Breast epithelium (tissue), 3 donors: Measurements from ENCODE around the gene FARP1.

Experiments
- POLR2A ChIP-seq: fragments of 450-650 bp; IDR thresholded peaks from one replicate; pipeline ENCODE4 v1.6.1; 2016; ENCODE audit warnings: antibody characterized with exemption, mild to moderate bottlenecking, moderate library complexity
- TF ChIP-seq, protein P1 (sequence below), 3 donors: fragments of 450-650 bp; IDR thresholded peaks; one replicate each; pipeline ENCODE4 v1.5.1; 2016 to 2017; ENCODE audit warnings: antibody characterized with exemption in 3 of 3, mild to moderate bottlenecking in 3 of 3, moderate library complexity in 3 of 3

DNA sequence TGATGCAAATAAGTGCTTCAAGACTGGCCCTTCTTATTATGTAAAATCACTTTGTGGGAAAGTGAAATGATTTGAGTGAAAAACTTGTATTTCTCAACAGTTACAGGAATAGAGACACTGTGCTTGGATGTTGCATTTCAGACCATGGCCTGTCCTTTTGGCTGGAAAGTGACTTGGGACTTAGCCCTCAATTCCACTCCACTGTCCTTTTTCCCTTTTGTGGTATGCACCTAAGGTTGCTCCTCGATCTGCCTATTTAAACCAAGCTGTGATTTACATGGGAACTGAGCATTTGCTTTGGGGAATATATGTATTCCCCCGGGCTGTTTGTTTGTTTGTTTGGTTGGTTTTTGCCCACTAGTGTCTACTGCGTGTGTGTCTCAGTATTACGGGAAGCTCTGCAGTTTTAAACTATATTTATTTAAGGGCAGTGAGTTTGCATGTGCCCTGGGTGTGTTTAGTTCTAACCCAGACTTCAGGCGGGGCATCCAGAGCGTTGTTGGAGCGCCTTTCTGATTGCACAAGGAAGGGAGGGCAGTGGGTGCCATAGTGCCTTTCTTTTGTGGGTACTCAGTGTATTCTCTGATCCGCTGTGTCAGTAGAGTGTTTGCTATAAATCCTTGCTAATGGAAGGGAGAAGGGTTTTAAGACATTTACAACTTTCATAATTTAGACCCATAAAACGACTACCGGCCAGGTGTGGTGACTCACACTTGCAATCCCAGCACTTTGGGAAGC lies 52.3 kb downstream of the FARP1 start:
- TF ChIP-seq, protein P1, sequence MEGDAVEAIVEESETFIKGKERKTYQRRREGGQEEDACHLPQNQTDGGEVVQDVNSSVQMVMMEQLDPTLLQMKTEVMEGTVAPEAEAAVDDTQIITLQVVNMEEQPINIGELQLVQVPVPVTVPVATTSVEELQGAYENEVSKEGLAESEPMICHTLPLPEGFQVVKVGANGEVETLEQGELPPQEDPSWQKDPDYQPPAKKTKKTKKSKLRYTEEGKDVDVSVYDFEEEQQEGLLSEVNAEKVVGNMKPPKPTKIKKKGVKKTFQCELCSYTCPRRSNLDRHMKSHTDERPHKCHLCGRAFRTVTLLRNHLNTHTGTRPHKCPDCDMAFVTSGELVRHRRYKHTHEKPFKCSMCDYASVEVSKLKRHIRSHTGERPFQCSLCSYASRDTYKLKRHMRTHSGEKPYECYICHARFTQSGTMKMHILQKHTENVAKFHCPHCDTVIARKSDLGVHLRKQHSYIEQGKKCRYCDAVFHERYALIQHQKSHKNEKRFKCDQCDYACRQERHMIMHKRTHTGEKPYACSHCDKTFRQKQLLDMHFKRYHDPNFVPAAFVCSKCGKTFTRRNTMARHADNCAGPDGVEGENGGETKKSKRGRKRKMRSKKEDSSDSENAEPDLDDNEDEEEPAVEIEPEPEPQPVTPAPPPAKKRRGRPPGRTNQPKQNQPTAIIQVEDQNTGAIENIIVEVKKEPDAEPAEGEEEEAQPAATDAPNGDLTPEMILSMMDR (IDR thresholded peaks at IDR 0.05) = no peak
- TF ChIP-seq POLR2A = no peak
